ENCODE data around the gene SLC41A1. TPM values are rescaled to one million over a fixed set of nuclear protein-coding genes. Genes with fewer than 3 reads are reported as not detected.

Gene SLC41A1
- total and polyA plus RNA-seq, 2 donors (not counting 3 experiments of a cell fraction or from before 2014, with no cell fraction given): 21.7 to 22.0 TPM

GRCh38 chr1:205840146-205840923, 27.3 kb upstream of the SLC41A1 start:
- Histone ChIP-seq H3K27me3 (ENCODE audit: control insufficient read depth in 2 of 2, insufficient read depth in 2 of 2, low read length in 2 of 2) (peaks cover 2 to 8% of the 10 kb centered on the region in 2 experiments), H3K4me3 (replicated peaks in 1 of 3; ENCODE audit: insufficient read depth in 1 of 3, low read depth in 1 of 3, low read length in 3 of 3) (no peak overlapping the region), H3K4me1 (ENCODE audit: control insufficient read depth, extremely low read depth, insufficient read depth, low read length) (no peaks in the 10 kb centered on the region), H3K79me2 (ENCODE audit: control insufficient read depth, insufficient read depth, low read length) (no peaks in the 10 kb centered on the region), H3K9me1 (replicated peaks; ENCODE audit: control insufficient read depth, extremely low read depth, insufficient read depth, low read length) (no peaks in the 10 kb centered on the region), H2AFZ (ENCODE audit: low read depth, low read length) (no peak overlapping the region), H3K9me3 (replicated peaks; ENCODE audit: control insufficient read depth, insufficient read depth, low read length) (no peaks in the 10 kb centered on the region), H4K20me1 (replicated peaks; ENCODE audit: control insufficient read depth, extremely low read depth, insufficient read depth, low read length) (no peaks in the 10 kb centered on the region), H3K4me2 (ENCODE audit: insufficient read depth, low read length) (no peak overlapping the region), H3K27ac (ENCODE audit: insufficient read depth, low read depth, low read length) (no peak overlapping the region), H3K36me3 (ENCODE audit: control insufficient read depth in 2 of 2, extremely low read depth in 1 of 2, insufficient read depth in 2 of 2, low read length in 2 of 2) (no peaks in the 10 kb centered on the region), H3K9ac (replicated peaks; ENCODE audit: extremely low read depth, insufficient read depth, low read length) (no peak overlapping the region)
- DNase-seq (ENCODE audit: low read depth, low spot score) (no peak), FAIRE-seq (peak; percentile 18)
- ChIA-PET POLR2A (no interaction called here), CTCF (interaction anchor here (0.8 to 1.0 kb wide), 2 partner anchors 24 to 67 kb away, joined by 3 to 4 read pairs; no protein-coding TSS in a partner anchor)
- no TSS peak for BruUV-seq (replicated peaks)
- TF ChIP-seq EZH2 (IDR thresholded peaks at IDR 0.05; ENCODE audit: borderline replicate concordance, low read depth, low read length, severe bottlenecking): no peak
- TF ChIP-seq POLR2AphosphoS5 (IDR thresholded peaks at IDR 0.05; ENCODE audit: insufficient read depth, low read depth, low read length): no peak
- no peak for TF ChIP-seq POLR2A (IDR thresholded peaks at IDR 0.05; ENCODE audit: low read depth, low read length)
- no peak for TF ChIP-seq CTCF (IDR thresholded peaks at IDR 0.05; ENCODE audit: extremely low read depth in 1 of 2, insufficient read depth in 1 of 2, low read depth in 1 of 2, low read length in 2 of 2)
- TF ChIP-seq FOS (IDR thresholded peaks at IDR 0.05; ENCODE audit: borderline replicate concordance, insufficient read depth, low read length): no peak
- no peak for TF ChIP-seq MAX (IDR thresholded peaks at IDR 0.05; ENCODE audit: insufficient read depth, insufficient read length)
- TF ChIP-seq JUN (IDR thresholded peaks at IDR 0.05; ENCODE audit: borderline replicate concordance, insufficient read depth, insufficient read length, low read depth): no peak
- TF ChIP-seq MYC (IDR thresholded peaks at IDR 0.05; ENCODE audit: low read depth, low read length): no peak
- dilution Hi-C loops (cut with MboI; ENCODE audit: extremely low pct_ligation_motif_present, low sequenced_read_pairs): no loop called here
- intact Hi-C loops (cut with micrococcal nuclease): no loop called here
